ENCODE measurements around the gene MMP24.

GRCh38 chr20:35263532-35264341 lies 37.2 kb downstream of the MMP24 start:
- TF ChIP-seq CTCF (conservative IDR thresholded peaks at IDR 0.05; ENCODE audit: low read depth, low read length), result no peak
- no peak for TF ChIP-seq EZH2 (IDR thresholded peaks at IDR 0.05; ENCODE audit: low read length, unreplicated experiment)

Data from PC-3 (cell line).